ENCODE measurements around the gene FAM177B. TPM values are rescaled to one million over a fixed set of nuclear protein-coding genes. Genes with fewer than 3 reads are reported as not detected.

Gene FAM177B
- 10 to 100 TPM in 1 of 2 donors, 1 to 10 TPM in 1; 8.5 to 19.5 TPM for total RNA-seq

- no peak within 1 kb of the TSS for H3K4me3 ChIP-seq
- no peaks in the 10 kb centered on the region for H3K9me3 ChIP-seq
- no peak for DNase-seq
- TF ChIP-seq CTCF (IDR thresholded peaks at IDR 0.05), result no peak
- intact Hi-C loops (cut with DNase I), result loop anchor here (1.0 kb wide), 1 partner anchor 344 kb away; no protein-coding TSS in a partner anchor
- no peaks in the 10 kb centered on the region for H3K4me1 ChIP-seq
- no peaks in the 10 kb centered on the region for H3K36me3 ChIP-seq
- no peaks in the 10 kb centered on the region for H3K27me3 ChIP-seq
- H3K9ac ChIP-seq (ENCODE audit: low read depth in 2 of 2, low read length in 2 of 2), result no peak within 1 kb of the TSS
- H3K27ac ChIP-seq, result peak within 1 kb of the TSS; percentile 37
These were observed at the start of gene FAM177B for GRCh38 chr1:222736972-222737371. Gene FAM177B, plus strand, starts transcription at chr1:222737202. Its CDS starts 9,344 bp downstream, at chr1:222746546.

- TF ChIP-seq CTCF (IDR thresholded peaks at IDR 0.05), result no peak
- Histone ChIP-seq H3K27ac (no peak overlapping the region), H3K9me3 (no peaks in the 10 kb centered on the region), H3K36me3 (peaks cover 5% of the 10 kb centered on the region), H3K4me1 (no peaks in the 10 kb centered on the region), H3K4me3 (no peak overlapping the region), H3K27me3 (no peaks in the 10 kb centered on the region), H3K9ac (ENCODE audit: low read depth in 2 of 2, low read length in 2 of 2) (no peak overlapping the region)
- DNase-seq, result no peak
- intact Hi-C loops (cut with DNase I), result no loop called here
These were observed 46.0 kb upstream of the FAM177B start for GRCh38 chr1:222691016-222691415.

- Histone ChIP-seq H3K4me1 (no peaks in the 10 kb centered on the region), H3K9me3 (no peaks in the 10 kb centered on the region), H3K9ac (ENCODE audit: low read depth in 2 of 2, low read length in 2 of 2) (no peak overlapping the region), H3K36me3 (no peaks in the 10 kb centered on the region), H3K27me3 (no peaks in the 10 kb centered on the region), H3K4me3 (no peak overlapping the region), H3K27ac (no peak overlapping the region)
- no peak for TF ChIP-seq CTCF (IDR thresholded peaks at IDR 0.05)
- no peak for DNase-seq
- intact Hi-C loops (cut with DNase I), result no loop called here
These were observed 42.1 kb upstream of the FAM177B start for GRCh38 chr1:222694927-222695326.

- H3K9me3 ChIP-seq, result no peaks in the 10 kb centered on the region
- H3K4me1 ChIP-seq, result no peaks in the 10 kb centered on the region
- no peak overlapping the region for H3K4me3 ChIP-seq
- H3K9ac ChIP-seq (ENCODE audit: low read depth in 2 of 2, low read length in 2 of 2), result no peak overlapping the region
- no peak for DNase-seq
- no peak for TF ChIP-seq CTCF (IDR thresholded peaks at IDR 0.05)
- H3K27ac ChIP-seq, result no peak overlapping the region
- H3K27me3 ChIP-seq, result no peaks in the 10 kb centered on the region
- H3K36me3 ChIP-seq, result no peaks in the 10 kb centered on the region
- intact Hi-C loops (cut with DNase I), result no loop called here
These were observed 40.3 kb upstream of the FAM177B start for GRCh38 chr1:222696741-222697140.

GRCh38 chr1:222697203-222697602 is 39.8 kb upstream of the FAM177B start:
- no peaks in the 10 kb centered on the region for H3K4me1 ChIP-seq
- no peak overlapping the region for H3K4me3 ChIP-seq
- H3K9me3 ChIP-seq, result no peaks in the 10 kb centered on the region
- intact Hi-C loops (cut with DNase I), result no loop called here
- TF ChIP-seq CTCF (IDR thresholded peaks at IDR 0.05), result no peak
- no peaks in the 10 kb centered on the region for H3K27me3 ChIP-seq
- H3K27ac ChIP-seq, result no peak overlapping the region
- H3K36me3 ChIP-seq, result no peaks in the 10 kb centered on the region
- DNase-seq, result no peak
- H3K9ac ChIP-seq (ENCODE audit: low read depth in 2 of 2, low read length in 2 of 2), result no peak overlapping the region
